HG03196 (cell line): ENCODE results near the gene SPOCK2.

Experiments
- ATAC-seq: cut with Tn5 transposase; IDR thresholded peaks from one replicate; pipeline ENCODE4 v1.9.1; 2021; ENCODE audit not compliant: unreplicated experiment

Gene SPOCK2

GRCh38 chr10:72088889-72089575, 681 bp upstream of the SPOCK2 start:
- no peak for ATAC-seq

DNA sequence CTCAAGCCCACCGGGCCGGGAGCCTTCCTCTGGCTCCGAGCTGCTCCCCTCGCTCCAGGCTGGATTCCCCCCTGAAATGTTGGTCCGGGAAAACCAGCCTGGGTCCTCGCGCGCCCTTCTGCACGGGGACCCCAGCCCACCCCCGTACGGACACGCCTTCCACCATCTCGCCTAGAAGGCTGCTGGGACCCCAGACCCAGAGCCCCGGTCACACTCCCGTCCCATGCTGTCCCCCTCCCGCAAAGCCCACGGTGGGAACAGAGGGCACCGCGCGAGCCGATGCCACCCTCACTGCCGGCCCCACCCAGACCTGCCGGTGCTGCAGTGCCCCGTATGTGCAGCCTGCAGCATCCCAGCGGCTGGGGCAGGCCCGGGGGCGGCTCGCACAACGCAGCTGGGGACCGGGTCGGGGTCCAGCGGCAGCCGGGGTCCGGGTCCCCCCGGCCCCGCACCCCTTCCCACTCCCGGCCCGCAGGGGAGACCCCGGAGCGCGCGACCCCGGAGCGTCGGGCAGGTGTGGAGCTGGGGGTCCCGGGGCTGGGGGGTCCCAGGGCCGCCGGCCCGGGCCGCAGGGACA, 871 bp downstream of the SPOCK2 start:
- no peak for ATAC-seq

DNA sequence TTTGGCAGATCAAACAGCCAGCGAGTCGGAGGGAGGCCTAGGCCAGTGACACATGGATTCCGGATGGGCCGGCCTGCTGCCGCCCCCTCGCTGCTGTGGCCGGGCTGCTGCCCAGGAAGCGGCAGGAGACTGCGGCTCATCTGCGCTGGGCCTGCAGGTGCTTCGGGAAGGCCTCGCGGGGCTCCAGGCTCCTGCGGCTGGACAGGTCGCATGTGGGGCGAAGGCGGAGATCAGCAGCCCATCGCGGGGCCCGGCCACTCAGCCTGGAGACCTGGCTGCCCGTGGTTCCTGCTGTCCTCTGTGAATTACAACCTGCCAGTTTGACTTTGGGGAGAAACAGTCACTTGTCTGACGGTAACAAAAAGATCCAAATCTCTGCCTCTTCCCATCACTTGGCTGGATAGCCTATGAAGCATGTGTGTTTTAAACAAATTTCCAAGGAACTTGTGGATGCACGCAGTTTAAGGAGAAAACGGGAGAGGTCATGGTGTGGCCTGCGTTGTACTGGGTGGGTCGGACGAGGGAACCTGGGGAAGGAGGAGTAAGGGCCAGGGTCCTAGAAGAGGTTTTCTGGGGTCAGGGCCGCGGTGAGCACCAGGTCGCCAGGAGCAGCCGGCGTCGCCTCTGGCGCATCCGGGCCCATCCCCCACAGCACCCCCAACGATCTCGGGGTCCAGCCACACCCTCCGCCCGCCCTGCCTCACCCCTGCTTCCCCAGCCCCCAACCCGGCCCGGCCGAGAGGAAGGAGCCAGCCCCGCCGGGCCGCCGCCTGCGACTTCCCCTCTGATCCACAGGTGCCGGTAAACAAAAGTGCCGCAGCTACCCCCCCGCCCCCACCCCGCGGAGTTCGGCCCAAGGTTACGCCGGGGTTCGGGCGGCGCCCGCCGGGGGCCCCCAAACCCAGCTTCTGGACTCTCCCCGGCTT, 1.6 kb downstream of the SPOCK2 start:
- no peak for ATAC-seq

DNA sequence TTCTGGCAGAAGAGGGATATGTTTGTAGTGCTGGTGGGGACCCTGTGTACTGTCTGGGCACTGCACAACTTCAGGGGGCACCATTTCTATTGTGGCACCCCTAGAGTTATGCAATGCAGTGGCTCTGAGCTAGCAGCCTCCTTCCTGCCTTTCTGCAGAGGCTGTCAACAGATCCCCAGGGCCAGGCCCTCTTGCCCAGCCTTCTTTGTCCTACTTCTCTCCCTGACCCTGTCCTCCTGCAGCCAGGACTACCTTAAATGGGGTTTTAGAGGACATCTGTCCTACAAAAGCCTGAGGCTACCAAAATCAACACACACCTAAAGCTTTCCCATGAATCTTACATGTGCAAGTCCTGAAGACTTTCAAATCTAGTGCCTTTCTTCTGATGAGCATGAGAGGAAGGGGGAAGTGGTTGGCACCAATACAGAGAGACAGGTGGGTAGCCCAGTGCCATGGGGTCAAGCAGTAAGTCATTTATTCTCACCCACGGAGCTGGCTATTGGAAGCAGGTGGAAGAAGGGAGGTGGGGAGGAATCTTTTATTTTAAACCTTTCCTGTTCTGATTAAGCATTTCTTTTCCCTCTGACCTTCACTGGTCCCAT, 2.4 kb downstream of the SPOCK2 start:
- no peak for ATAC-seq

DNA sequence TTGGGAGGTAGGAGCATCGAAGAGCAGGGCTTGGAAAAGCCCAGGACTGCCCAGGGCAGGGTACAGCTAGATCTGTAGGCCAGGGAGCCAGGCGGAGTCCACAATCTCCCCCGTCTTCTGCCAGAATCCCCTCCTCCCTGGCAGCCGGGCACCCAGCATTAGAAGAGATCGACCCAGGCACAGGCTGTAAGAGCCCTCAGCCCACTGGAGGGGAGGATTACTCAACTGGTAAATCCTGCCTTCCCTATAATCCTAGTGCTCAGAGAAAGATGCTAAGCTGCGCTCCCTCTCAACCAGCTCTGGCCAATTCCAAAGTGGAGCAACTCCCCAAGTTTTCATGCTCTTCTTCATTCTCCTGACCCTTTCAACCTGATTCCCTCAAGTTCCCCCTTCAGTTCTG, 3.2 kb downstream of the SPOCK2 start:
- no peak for ATAC-seq

DNA sequence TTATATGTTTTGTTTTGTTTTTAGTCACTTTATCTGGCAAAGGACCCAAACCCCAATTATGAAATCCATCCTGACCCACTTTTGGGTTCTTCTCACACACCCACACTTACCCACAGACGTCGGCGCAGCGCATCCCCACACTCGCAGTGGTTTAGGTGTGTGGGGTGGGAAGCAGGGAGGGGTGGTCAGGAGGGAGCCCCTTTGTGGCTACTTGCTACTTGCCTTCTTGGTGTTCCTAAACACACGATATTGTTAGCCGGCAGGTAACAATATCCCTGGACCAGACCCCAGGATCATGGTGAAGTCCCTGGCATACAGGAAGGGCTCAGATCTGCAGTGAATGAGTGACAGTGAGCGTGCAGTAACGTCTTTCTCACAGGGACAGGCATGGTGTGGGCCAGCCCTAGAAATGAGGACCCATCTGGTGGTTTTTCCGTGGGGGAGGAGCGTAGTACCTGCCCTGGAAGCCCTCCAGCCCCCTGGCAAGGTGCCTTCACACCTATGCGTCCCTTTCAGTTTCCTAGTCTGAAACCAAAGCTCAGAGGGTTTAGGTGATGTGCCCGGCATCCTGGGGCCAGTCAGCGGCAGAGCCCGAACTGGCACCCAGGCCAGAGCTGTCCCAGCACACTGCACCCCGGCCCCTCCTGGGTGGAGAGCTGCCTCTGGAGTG, 4.4 kb downstream of the SPOCK2 start:
- ATAC-seq, result no peak

GRCh38 chr10:72082856-72083789, 5.2 kb downstream of the SPOCK2 start:
- no peak for ATAC-seq

GRCh38 chr10:72081772-72082590, 6.4 kb downstream of the SPOCK2 start:
- ATAC-seq, result no peak

GRCh38 chr10:72081210-72081609, 7.1 kb downstream of the SPOCK2 start:
- ATAC-seq, result no peak

DNA sequence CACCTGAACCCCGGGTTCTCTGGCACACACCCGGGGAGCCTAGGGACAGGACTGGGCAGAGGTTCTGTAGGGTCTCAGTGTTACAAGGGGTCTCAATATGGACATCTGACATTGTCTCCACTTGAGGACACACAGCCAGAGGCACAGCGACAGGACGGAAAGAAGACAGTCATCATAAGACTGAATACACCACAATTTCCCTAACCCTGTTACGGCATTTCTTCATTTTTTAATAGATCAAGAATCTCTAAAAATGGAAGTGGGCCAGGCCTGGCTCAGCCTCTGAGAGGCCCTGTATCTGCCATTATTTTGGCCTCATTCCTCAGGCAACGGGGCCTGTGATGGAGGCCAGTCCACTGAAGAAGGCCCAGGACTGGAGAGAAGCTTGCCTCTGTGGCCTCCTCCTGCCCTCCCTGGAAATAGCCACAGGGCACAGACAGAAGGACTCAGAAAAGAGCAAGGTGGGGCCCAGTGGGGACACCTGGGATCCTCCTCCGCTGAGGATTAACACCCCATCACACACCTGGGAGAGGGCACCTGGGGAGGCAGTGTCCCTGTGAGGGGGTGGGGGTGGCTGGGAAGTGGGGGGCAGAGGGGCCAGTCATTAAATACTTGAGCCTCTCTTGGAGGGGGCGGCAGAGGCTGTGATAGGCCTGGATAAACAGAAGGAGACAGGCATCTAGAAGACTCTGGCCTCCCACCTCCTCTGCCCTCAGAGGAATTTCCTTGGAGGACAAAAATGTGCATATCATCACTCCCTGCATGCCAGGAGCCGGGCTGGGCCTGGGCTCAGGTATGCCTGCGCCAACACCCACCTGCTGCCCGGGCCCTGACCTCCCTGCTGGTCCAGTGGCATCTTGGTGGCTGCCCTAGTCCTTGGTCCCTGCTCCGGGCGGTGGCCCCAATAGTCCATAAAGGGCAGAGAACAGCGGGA, 8.0 kb downstream of the SPOCK2 start:
- no peak for ATAC-seq

DNA sequence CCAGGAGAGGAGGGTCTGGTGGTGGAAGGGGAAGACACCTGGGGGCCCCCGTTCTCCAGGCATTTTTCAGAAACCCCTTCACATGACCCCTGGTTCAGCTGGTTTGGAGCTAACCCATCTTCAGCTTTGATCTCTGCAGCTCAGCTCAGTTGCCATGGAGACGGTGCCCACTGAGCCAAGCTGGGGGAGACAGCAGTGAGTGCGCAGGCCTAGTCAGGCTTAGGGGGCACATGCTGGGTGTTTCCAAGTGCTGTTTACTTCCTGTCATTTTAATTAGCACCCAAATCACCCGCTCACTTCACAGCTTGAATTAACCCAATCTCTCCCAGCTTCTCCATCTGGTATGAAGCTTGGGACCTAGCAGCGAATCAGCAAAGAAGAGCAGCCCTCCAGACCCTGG, 9.0 kb downstream of the SPOCK2 start:
- no peak for ATAC-seq

GRCh38 chr10:72077275-72077990, 10.9 kb downstream of the SPOCK2 start:
- ATAC-seq, result no peak

- no peak for ATAC-seq
These were observed 11.6 kb downstream of the SPOCK2 start for GRCh38 chr10:72076756-72077155.

- no peak for ATAC-seq
These were observed 12.8 kb downstream of the SPOCK2 start for GRCh38 chr10:72075376-72076115.

- ATAC-seq, result no peak
These were observed 13.6 kb downstream of the SPOCK2 start for GRCh38 chr10:72074574-72075375.
